Astrocyte (in vitro differentiated cells and primary cell): ENCODE results near the gene ZNF787. TPM values are rescaled to one million over a fixed set of nuclear protein-coding genes. Genes with fewer than 3 reads are reported as not detected.

Experiments used
- DNase-seq: peaks from one replicate; pipeline ENCODE4 v3.0.0-alpha.2; 2010; ENCODE audit warnings: low read depth
- FAIRE-seq: peaks from 2 replicates; lab custom pipeline; 2011; peaks lifted over from hg19 to GRCh38; lab: Jason Lieb, UNC
- H2AFZ ChIP-seq: 2 replicates; pipeline ENCODE4 v1.6.0; 2012; ENCODE audit warnings: low read depth, low read length, inconsistent platforms
- H3K27ac ChIP-seq: 2 replicates; pipeline ENCODE4 v1.5.1; 2011; ENCODE audit warnings: low read depth, low read length, inconsistent platforms
- H3K27me3 ChIP-seq: 2 replicates; pipeline ENCODE4 v1.6.0; 2011; ENCODE audit warnings: low read length, inconsistent platforms; ENCODE audit not compliant: insufficient read depth
- H3K36me3 ChIP-seq: 2 replicates; pipeline ENCODE4 v1.5.1; 2011; ENCODE audit warnings: low read length, inconsistent platforms; ENCODE audit not compliant: insufficient read depth
- H3K4me1 ChIP-seq: 2 replicates; pipeline ENCODE4 v1.5.1; 2011; ENCODE audit warnings: low read length, inconsistent platforms; ENCODE audit not compliant: insufficient read depth
- H3K4me2 ChIP-seq: 2 replicates; pipeline ENCODE4 v1.6.0; 2012; ENCODE audit warnings: low read length, inconsistent platforms
- H3K4me3 ChIP-seq: 2 replicates; pipeline ENCODE4 v1.5.1; 2011; ENCODE audit warnings: low read depth, mild to moderate bottlenecking, low read length, inconsistent platforms; ENCODE audit not compliant: insufficient read depth
- H3K79me2 ChIP-seq: 2 replicates; pipeline ENCODE4 v1.6.0; 2012; ENCODE audit warnings: mild to moderate bottlenecking, low read length, inconsistent platforms; ENCODE audit not compliant: insufficient read depth
- H3K9ac ChIP-seq: 2 replicates; pipeline ENCODE4 v1.6.0; 2012; ENCODE audit warnings: mild to moderate bottlenecking, low read length, inconsistent platforms
- H3K9me3 ChIP-seq: 2 replicates; pipeline ENCODE4 v1.5.1; 2012; ENCODE audit warnings: low read depth, mild to moderate bottlenecking, low read length, inconsistent platforms; ENCODE audit not compliant: insufficient read depth
- H4K20me1 ChIP-seq: 2 replicates; pipeline ENCODE4 v1.6.0; 2012; ENCODE audit warnings: low read length, inconsistent platforms; ENCODE audit not compliant: insufficient read depth
- H3K27ac Mint-ChIP-seq: one replicate; pipeline ENCODE4 v1.8.0; 2021; ENCODE audit warnings: mild to moderate bottlenecking, mixed read lengths; ENCODE audit not compliant: unreplicated experiment
- H3K27me3 Mint-ChIP-seq: one replicate; pipeline ENCODE4 v1.8.0; 2021; ENCODE audit warnings: low read depth, mixed read lengths; ENCODE audit not compliant: unreplicated experiment
- H3K36me3 Mint-ChIP-seq: one replicate; pipeline ENCODE4 v1.8.0; 2021; ENCODE audit warnings: low read depth, mixed read lengths; ENCODE audit not compliant: unreplicated experiment
- H3K4me1 Mint-ChIP-seq: one replicate; pipeline ENCODE4 v1.8.0; 2021; ENCODE audit warnings: low read depth, mixed read lengths; ENCODE audit not compliant: unreplicated experiment
- H3K4me3 Mint-ChIP-seq: one replicate; pipeline ENCODE4 v1.8.0; 2021; ENCODE audit warnings: mild to moderate bottlenecking, moderate library complexity, mixed read lengths; ENCODE audit not compliant: unreplicated experiment
- H3K9me3 Mint-ChIP-seq: one replicate; pipeline ENCODE4 v1.8.0; 2021; ENCODE audit warnings: mild to moderate bottlenecking, mixed read lengths; ENCODE audit not compliant: unreplicated experiment
- EZH2 ChIP-seq: IDR thresholded peaks from 2 replicates; pipeline ENCODE4 v1.6.1; 2012; ENCODE audit warnings: mild to moderate bottlenecking, low read length, inconsistent platforms; ENCODE audit not compliant: insufficient read depth
- total RNA-seq: library from RNA; stranded (reverse); gene quantifications from 2 replicates; pipeline ENCODE4 v1.2.1, GENCODE V29; 2021
- TF ChIP-seq, protein P1 (sequence below): IDR thresholded peaks from 2 replicates; pipeline ENCODE4 v1.5.1; 2011; ENCODE audit warnings: low read depth, mild to moderate bottlenecking, inconsistent platforms, low read length, moderate library complexity; ENCODE audit not compliant: insufficient read depth

Gene ZNF787
- total RNA-seq, 1 donor from 2014 or later: 36.3 TPM

DNA sequence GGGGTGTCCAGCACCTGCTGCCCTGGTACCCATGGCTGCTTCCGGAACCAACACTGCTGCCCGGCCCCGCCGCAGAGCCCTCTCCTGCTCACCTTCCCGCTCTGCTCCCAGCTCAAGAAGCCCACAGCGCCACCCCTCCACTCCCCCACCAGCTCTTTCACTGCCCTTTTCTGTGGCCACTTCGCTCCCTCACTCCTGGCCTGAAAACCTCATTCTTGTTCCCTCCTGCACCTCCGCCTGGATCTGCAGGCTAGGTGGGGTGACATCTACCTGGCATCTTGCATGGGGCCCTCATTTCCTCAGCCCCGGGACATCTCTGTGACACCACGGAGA is 6.4 kb downstream of the ZNF787 start:
- TF ChIP-seq, protein P1, sequence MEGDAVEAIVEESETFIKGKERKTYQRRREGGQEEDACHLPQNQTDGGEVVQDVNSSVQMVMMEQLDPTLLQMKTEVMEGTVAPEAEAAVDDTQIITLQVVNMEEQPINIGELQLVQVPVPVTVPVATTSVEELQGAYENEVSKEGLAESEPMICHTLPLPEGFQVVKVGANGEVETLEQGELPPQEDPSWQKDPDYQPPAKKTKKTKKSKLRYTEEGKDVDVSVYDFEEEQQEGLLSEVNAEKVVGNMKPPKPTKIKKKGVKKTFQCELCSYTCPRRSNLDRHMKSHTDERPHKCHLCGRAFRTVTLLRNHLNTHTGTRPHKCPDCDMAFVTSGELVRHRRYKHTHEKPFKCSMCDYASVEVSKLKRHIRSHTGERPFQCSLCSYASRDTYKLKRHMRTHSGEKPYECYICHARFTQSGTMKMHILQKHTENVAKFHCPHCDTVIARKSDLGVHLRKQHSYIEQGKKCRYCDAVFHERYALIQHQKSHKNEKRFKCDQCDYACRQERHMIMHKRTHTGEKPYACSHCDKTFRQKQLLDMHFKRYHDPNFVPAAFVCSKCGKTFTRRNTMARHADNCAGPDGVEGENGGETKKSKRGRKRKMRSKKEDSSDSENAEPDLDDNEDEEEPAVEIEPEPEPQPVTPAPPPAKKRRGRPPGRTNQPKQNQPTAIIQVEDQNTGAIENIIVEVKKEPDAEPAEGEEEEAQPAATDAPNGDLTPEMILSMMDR: no peak
- no peak for TF ChIP-seq EZH2
- Histone ChIP-seq H3K4me3 (no peak overlapping the region), H3K4me2 (no peak overlapping the region), H3K9ac (no peak overlapping the region), H3K4me1 (peaks cover 15% of the 10 kb centered on the region), H3K9me3 (no peaks in the 10 kb centered on the region), H3K36me3 (no peaks in the 10 kb centered on the region), H3K79me2 (peaks cover 100% of the 10 kb centered on the region), H4K20me1 (peaks cover 92% of the 10 kb centered on the region), H3K27ac (no peak overlapping the region), H3K27me3 (no peaks in the 10 kb centered on the region), H2AFZ (no peak overlapping the region)
- Mint-ChIP-seq H3K27me3 (no peaks in the 10 kb centered on the region), H3K9me3 (no peaks in the 10 kb centered on the region), H3K4me3 (no peak overlapping the region), H3K4me1 (peaks cover 43% of the 10 kb centered on the region), H3K36me3 (peaks cover 15% of the 10 kb centered on the region), H3K27ac (no peak overlapping the region)
- no peak for DNase-seq
- no peak for FAIRE-seq

DNA sequence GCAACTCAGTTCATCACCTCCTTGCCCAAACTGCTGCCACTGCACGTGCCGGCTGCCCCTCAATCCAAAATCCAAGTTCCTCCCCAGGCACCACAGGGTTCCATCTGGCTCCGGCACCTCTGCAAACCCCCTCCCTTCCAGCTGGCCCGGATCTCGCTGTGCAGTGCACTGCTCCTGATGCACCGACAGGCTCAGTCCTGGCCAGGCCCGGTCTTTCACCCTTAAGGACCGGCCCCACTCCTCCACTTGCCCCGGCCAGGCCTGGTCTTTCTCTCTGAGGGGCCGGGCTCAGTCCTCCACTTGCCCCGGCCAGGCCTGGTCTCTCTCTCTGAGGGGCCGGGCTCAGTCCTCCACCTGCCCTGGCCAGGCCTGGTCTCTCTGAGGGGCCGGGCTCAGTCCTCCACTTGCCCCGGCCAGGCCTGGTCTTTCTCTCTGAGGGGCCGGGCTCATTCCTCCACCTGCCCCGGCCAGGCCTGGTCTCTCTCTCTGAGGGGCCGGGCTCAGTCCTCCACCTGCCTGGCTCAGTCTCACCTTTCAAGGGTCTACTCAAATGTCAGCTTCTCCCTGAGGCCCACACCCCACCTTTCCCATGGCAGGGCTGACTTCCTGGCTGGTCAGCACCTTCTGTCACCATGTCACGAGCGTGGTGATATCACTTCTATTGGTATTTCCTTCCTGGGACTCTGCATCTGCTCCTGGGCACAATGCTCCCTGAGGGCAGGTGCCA is 6.9 kb downstream of the ZNF787 start:
- Histone ChIP-seq H3K36me3 (no peaks in the 10 kb centered on the region), H3K79me2 (peaks cover 99% of the 10 kb centered on the region), H3K4me1 (peaks cover 10% of the 10 kb centered on the region), H3K9ac (no peak overlapping the region), H2AFZ (no peak overlapping the region), H3K4me3 (no peak overlapping the region), H4K20me1 (peaks cover 91% of the 10 kb centered on the region), H3K27me3 (no peaks in the 10 kb centered on the region), H3K9me3 (no peaks in the 10 kb centered on the region), H3K4me2 (no peak overlapping the region), H3K27ac (no peak overlapping the region)
- TF ChIP-seq EZH2: no peak
- TF ChIP-seq, protein P1: no peak
- Mint-ChIP-seq H3K36me3 (peaks cover 11% of the 10 kb centered on the region), H3K4me3 (peak overlapping the region; percentile 40), H3K9me3 (no peaks in the 10 kb centered on the region), H3K27me3 (no peaks in the 10 kb centered on the region), H3K4me1 (peaks cover 40% of the 10 kb centered on the region), H3K27ac (no peak overlapping the region)
- FAIRE-seq: no peak
- DNase-seq: no peak

DNA sequence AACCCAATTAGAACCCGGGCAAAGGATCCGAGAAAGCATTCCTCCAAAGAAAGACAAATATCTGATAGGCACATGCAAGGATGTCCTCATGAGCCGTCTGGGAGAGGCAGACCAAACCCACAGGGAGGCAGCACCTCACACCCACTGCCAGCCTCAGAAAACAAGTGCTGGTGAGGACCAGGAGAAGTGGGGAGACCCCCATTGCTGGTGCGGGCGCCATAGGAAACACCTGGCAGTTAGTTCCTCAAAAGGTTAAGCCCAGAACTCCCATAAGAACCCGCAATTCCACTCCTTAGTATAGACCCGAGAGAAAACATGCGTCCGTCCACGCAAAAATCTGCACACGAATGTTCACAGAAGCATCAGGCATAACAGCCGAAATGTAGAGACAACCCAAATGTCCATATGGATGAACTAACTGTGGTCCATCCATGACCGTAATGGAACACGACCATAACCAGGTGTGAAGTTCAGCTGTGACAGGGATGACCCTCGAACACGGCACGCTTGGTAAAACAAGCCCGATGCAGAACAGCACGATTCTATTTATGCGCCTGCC is 7.9 kb downstream of the ZNF787 start:
- Mint-ChIP-seq H3K9me3 (no peaks in the 10 kb centered on the region), H3K36me3 (peaks cover 10% of the 10 kb centered on the region), H3K4me1 (peaks cover 45% of the 10 kb centered on the region), H3K27me3 (no peaks in the 10 kb centered on the region), H3K27ac (peak overlapping the region; percentile 85), H3K4me3 (no peak overlapping the region)
- H3K36me3 ChIP-seq: no peaks in the 10 kb centered on the region
- H3K27me3 ChIP-seq: no peaks in the 10 kb centered on the region
- H3K9me3 ChIP-seq: no peaks in the 10 kb centered on the region
- H3K4me3 ChIP-seq: no peak overlapping the region
- peaks cover 7% of the 10 kb centered on the region for H3K4me1 ChIP-seq
- DNase-seq (no peak), FAIRE-seq (no peak)
- TF ChIP-seq EZH2: no peak
- TF ChIP-seq, protein P1: no peak
- H3K79me2 ChIP-seq: peaks cover 99% of the 10 kb centered on the region
- H4K20me1 ChIP-seq: peaks cover 91% of the 10 kb centered on the region
- H3K27ac ChIP-seq: no peak overlapping the region
- H3K4me2 ChIP-seq: no peak overlapping the region
- H2AFZ ChIP-seq: no peak overlapping the region
- H3K9ac ChIP-seq: no peak overlapping the region
